NCI-H345 treated with DMSO at 0.1 percent for 48 hours (cell line): Measurements from ENCODE around the gene ITGB3.
"Not testable (repeated sequence)": the region's sequence is repeated elsewhere in the genome, so short reads cannot be mapped to it uniquely, and the experiment has no call there.

Source experiments
- DNase-seq: peaks from one replicate; lab custom pipeline; 2025; ENCODE audit not compliant: unreplicated experiment; lab: John Stamatoyannopoulos, UW

The ITGB3 gene

DNA sequence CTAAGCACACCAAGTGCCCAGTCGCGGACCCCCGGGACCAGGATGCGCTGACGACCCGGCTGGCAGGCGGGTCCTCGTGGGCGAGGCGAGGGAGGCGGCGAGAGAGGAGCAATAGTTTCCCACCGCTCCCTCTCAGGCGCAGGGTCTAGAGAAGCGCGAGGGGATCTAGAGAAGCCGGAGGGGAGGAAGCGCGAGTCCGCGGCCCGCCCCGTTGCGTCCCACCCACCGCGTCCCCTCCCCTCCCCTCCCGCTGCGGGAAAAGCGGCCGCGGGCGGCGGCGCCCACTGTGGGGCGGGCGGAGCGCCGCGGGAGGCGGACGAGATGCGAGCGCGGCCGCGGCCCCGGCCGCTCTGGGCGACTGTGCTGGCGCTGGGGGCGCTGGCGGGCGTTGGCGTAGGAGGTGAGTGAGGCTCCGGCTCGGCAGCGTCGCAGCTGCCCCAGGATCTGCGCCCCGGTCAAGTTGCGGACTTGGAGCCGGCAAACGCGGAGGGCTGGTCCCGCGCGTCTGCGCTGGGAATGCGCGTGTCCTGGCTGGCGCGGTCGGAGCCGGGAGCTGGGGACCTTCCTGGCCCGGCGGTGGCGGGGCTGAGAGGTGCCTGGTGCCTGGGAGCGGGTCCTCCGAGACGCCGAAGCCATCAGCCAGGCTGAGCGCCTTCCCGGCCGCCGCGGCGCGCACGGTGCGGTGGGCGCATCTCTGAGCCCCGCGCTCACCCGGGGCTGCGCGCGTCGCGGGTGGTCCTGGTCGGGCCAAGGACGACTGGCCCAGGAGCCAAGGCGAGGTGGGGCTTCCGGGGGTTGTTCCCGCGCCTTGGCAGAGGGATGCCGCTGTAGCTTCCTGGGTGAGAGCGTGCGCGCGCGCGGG, at the start of gene ITGB3:
Gene ITGB3 (plus strand): TSS at position 287 of the 862 bp plus-strand sequence. CDS start 35 bp downstream, at position 322.
- peak; percentile 20 for DNase-seq

DNA sequence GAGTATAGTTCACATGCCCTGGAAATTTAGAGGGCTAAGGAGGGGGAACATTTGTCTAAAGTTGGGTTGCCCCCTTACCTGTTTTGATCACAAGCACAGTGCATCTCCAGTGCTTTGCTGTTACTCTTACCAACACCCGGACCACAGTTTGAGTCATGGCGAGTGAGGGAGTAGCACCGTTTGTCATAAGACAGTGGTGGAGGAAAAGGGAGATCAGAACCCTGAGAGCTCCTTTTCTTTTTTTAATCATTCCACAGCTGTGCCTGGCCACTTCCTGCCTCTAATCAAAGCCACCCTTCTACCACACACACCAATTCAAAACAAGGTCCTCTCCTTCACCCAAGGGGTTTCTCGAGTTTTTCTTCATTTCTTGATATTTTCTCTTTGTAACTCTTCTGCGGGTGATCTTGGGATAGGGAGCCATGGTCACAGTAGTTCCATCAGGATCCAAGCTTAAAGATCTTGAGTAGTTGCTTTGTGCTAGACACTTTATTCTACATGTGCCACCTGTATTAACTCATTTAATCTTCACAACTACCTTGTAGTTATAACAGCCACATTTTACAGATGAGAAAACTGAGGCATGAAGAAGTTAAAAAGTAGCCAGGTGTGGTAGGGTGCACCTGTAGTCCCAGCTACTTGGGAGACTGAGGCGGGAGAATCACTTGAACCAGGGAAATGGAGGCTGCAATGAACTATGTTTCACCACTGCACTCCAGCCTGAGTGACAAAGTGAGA, 49.5 kb upstream of the ITGB3 start:
- no peak for DNase-seq

DNA sequence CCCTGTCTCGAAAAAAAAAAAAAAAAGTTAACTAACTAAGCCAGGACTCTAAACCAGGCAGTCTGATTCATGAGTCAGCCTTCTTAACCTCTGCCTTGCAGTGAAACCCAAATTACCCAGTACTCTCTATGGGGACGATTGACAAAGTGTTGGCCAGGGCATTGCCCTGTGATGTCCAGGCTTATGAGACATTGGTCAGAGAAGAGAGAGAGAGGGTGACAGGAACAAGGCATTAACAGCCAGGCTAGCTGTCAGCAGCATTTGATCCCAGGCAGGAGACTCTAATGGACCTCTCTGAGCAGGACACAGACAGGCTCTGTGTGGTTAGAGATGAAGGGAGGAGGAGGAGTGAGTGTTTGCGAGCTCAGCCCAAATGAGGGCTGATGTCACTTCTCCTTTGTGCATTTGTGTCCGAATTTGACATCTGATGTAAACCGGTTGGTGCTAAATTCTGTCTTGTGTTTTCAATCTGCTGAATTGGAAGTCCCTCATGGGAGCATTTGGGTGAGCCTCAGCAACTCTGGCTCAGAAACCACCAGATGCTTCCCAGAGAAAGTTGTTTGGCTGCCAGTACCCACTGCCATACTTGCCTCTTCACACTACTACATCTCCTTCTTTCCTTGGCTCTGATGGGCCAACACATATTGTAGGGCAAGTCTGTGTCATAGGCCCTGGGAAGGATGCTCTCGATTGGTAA, 48.8 kb upstream of the ITGB3 start:
- no peak for DNase-seq

DNA sequence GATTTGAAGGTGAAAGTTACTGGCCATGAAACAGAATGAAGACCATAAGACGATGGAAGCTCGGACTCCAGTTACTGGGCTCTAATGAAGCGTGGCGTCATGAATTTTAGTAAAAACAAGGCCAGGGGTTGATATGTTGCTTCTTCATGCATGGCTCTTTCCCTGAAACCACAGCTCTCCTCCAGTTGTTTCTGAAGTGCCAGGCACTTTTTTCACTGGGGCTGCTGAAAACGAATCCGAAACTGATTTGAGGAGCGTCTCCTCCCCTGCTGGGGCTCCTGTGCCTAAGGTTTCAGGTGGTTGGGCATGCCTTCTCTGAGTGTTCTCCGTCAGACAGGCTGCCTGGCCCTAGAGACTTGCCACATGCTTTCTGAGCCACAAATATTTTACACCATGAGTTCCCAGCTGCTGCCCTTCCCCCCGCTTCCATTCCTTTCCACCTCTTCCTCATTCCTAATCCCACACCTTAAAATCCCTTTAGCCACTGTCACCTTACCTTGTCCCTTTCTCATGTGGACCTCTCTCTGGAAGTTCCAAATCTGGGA, 48.1 kb upstream of the ITGB3 start:
- no peak for DNase-seq

DNA sequence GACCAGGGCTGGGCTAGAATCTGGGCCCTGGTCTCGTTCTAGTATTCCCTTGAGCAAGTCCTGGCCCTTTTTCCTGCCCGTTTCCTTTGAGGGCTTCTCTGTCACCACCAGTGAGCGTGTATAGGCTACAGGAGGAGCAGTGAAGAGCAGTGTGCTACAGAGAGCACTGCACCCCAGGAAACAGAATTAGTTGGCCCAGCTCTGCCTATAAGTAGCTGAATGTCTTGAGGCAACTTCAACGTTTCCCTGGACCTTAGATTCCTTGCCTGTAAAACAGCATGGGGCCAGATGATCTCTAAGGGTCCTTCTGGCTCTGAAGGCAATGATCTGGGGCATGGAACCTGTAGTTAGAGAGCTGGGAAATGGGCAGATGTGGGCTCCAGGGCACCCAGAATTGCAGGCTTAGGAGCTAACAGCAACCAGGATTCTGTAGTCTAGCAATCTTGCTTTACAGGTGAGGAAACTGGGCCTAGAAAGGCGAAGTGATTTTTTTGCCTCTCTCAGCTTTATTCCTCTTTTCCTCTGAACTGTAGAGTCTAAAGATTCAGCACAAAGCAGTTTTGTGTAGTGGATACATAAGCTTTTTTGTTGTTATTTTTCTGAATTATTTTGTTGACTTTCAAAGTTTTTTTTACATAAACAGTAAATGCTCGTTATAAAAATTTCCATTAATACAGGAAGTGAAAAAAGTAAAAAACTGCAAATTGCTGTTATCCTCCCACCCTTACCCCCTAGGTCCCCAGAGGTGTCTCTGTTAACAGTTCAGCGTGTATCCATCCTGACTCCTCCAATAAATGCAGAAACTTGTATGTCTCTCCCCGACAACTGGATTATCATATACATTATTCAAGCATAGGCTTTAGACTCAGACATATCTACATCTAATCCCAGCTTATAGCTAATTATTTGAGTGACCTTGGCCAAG, 46.2 kb upstream of the ITGB3 start:
- DNase-seq: no peak

DNA sequence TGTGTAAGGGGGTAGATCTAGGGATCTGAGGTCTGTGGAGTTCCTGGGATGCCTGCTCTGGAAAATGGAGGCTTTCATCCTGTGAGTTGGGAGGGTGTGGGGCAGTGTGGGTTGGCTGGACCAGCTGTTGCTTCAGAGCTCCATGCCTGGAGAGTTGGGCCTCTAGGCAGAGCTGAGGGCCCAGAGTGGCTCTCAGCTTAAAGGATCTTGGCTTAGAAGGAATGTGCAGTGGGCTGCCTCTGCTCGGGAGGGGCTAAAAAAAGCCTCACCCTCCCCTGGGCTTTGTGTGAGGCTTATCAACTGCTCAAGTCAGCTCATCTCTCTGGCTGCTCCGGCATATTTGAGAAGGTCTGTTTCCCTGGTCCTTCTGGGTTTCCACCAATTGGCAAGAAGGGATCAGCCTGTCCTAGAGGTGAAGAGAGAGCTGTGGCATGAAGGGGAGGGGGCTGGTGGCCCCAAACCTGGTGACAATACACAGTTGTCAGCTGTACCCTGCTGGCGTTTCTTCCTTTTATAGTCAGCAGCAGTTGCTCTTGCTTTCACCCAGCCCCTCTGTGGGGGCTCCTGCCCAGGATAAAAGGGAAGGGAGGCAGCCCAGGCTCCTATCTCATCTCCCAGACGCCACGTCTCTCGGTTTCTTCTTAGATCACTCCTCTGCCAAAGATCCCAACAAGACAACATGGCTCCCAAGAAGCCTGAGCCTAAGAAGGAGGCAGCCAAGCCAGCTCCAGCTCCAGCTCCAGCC, 44.7 kb upstream of the ITGB3 start, which contains the start of gene MYL4:
Gene MYL4 (plus strand): TSS at position 605 of the 745 bp plus-strand sequence. CDS start 75 bp downstream, at position 680.
- DNase-seq: no peak

DNA sequence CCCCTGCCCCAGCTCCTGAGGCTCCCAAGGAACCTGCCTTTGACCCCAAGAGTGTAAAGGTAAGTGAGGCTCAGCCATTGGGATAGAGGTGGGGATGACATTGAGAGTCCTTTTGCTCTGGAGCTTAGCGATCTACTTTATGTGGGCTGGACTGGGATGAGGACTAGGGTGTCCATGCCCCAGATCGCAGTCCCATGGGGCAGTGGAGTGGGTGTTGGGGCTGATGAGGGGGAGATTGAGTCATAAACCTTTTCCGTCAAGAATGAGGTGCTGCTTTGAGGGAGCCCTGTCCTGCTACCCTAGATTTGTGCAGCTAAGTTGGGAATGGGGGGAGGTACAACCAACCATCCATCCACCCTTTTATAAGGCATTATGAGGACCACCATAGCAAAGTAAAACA, 44.1 kb upstream of the ITGB3 start:
- DNase-seq: no peak

DNA sequence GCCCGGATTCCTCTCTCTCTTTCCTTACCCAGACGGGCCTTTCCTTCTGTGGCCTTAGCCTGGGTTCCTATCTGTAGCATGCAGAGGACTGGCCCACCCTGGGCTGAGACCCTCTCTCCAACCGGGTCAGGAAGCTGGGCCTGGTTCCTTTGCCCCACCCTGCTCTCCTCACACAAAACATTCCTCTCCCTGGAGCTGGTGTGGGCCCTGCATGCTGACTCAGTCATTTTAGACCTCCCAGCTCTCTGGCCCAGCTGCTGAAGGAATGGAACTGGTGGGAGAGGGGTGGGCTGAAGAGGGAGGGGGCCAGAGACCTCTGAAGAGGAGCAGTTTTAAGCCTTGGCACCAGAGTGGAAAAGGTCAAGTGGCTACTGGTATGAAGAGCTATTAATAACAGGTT, 43.5 kb upstream of the ITGB3 start:
- DNase-seq: no peak

DNA sequence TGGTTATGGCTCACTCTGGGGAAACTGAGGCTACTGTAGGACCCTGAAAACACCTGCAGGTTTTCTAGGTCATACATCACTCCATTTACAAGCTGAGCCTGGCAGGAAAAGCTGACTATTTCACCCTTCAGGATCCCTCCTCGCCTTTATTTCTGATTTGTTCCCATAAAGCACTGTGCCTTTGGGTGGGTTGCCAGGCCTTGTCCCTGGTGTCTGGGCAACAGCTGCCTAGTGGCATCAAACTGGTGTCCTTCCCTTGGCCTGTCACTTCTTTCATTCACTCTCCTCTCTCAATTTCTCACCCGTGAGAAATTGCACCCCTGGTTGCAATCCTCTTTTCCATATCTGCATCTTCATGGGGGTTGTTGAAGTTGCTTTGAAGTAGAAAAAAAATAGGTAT, 42.8 kb upstream of the ITGB3 start:
- DNase-seq: no peak

DNA sequence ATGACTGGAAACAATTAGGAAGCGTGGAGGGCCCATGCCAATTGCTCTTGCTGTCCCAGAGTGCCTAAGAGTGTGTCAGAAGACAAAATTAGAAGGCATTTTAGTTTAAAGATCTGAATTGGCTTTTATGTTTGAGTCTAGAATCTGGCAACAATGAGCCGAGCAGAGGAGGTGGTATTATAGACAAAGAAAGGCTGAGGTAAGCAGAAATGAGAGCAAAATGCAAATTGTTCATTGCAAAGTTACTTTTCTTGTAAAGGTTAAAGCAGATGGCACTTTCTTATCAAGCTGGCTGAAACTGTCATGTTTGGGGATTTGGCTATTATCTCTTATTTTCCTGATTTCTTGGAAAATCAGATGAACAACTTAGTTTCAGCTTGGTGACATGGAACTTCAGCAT, 41.2 kb upstream of the ITGB3 start:
- no peak for DNase-seq

DNA sequence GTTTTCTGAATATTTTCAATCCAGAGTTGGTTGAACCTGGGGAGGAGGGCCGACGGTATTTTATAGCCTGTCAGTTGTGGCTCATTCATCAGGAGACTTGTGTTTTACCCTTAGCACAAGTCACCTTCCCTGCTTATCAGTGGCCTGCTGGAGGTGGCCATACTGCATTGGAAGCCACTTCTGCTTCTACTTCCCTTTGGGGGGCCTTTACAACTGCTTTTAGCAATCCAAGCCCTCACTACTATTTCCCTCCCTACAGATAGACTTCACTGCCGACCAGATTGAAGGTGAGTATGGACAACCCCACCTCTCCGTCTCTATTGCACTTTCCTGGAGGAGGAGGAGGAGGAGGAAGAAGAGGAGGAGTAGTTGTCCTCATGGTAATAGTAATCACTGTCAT, 40.1 kb upstream of the ITGB3 start:
- DNase-seq: no peak

DNA sequence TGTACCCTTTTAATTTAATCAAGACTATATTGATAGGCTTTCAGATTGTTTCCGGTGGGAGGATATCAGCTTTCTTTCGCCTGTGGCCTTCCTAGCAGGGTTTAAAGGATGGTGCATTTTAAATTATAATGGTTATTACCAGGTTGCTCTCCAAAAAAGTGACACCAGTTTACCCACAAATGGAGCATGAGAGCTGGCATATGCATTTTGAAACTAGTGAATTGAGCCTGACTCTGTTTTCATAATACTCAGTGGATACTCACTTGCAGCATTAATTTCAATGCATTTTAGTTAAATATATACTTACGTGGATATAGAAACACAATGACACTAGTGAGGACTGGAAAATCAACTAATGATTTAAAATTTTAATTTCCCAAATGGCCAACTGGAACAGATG, 38.7 kb upstream of the ITGB3 start:
- DNase-seq: no peak

DNA sequence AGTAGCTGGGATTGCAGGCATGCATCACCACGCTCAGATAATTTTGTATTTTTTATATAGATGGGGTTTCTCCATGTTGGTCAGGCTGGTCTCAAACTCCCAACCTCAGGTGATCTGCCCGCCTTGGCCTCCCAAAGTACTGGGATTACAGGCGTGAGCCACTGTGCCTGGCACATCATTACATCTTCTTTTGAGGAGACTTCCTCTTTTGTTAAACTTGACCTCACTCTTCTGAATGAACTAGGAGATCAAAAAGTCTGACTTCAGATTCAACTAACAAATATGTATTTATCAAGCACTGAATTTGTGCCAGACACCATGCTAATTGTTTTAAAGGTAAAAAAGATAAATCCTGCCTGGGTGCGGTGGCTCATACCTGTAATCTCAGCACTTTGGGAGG, 36.8 kb upstream of the ITGB3 start:
- DNase-seq: not testable (repeated sequence)

DNA sequence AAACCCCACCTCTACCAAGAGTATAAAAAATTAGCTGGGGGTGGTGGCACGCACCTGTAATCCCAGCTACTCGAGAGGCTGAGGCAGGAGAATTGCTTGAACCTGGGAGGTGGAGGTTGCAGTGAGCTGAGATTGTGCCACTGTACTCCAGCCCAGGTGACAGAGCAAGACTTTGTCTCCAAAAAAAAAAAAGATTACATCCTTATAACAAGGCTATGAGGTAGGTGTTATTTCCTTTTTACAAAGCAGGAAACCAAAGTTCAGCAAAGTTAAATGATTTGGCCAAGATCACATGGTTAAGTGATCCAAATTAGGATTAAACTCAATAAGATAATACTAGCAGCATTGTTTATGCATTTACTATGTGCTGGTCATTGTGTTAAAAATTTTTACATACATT, 36.3 kb upstream of the ITGB3 start:
- DNase-seq: not testable (repeated sequence)

DNA sequence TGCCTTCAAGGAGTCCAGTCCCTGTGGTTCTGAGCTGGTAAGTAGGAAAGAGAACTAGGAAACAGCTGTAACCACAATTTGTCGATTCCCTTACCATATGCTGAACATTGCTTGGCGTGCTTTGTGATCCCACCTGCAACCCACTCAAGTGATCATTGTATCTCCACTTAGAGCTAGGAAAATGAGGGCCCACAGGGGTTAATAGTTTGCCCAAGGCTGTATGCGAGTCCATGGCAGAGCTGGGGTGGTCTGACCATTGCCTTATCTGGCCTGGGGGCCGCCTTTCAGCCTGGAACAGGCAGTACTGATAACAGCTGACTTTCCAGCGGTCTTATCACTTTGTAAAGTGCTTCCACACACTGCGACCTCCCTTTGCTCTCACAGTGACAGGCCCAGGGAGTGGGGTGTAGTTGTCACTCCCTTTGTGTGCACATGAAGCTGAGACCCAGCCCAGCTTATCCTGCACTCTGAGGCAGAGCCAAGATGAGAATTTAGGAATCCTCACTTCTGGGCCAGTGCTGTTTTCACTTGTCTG, 34.7 kb upstream of the ITGB3 start:
- DNase-seq: no peak

DNA sequence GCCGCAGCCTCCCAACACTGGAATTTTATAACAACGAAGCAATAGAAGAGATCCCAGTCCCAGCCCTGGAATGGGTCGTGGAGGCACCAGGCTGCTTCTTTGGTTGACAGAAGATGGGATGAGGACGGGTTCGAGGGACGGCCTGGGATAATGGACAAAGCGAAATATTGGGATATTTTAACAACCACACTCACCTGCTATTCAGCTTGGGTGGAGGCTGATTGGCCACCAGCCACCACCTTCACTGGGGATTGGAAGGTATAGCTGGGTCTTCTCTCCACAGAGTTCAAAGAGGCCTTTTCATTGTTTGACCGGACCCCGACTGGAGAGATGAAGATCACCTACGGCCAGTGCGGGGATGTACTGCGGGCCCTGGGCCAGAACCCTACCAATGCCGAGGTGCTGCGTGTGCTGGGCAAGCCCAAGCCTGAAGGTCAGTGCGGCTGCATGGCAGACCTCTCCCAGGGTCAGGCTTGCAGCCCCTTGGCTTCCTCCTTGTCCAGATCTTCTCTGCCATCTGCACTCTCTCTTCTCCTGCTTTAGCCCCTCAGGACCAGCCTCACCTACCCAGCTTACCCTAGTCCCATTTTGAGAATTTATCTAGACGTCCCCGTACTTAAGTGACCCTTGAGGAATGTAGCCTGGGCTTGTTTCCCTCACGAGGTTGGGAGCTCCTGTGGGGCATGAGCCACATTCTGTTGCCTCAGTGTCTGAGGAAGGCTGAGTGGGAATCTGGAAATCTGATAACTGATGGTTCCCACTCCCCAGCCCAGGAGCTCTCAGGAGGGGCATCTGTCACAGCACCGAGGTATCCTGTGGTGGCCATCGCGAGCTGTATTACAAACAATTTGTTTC, 33.8 kb upstream of the ITGB3 start:
- DNase-seq: no peak

DNA sequence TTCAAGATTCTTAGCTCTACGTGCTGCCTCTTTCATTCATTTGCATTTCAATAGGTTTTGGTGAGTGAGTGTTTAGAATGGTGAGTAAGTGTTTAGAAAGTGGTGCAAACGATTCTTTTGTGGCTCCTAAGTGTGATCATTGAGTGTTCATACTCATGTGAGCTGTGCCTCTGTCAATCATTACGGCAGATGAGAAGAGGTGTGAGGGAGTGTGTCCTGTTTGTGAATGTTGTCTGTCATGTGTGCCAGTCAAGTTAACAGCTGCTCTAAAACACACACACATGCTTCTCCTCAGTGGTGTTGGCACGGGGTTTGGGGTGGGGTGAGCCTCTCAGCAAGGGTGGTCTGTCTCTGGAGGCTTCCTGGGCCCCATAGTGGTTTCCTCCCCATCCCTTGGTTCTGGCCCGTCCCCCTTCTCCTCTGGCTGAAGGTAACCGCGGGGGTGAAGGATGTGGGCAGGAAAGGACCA, 33.1 kb upstream of the ITGB3 start:
- peak; percentile 13 for DNase-seq

DNA sequence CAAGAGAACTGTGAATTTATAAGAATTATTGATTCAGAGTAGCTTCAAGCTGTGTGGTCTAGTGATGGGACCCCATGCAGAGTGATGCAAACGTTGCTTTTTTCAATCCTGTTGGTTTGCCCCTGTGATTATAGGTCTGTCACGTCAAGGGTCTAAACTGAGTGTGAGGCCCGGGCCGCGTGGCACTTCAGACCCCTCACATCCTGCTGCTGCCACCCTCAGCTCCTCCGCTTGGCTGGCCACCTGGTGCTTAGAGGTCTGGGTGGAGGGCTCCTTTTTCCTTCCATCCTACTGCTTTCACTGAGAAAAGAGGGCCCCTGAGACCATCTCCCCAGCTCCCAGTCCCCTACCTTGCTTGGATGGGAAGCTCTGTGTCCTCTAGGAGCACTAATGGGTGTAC, 32.5 kb upstream of the ITGB3 start:
- DNase-seq: no peak
